B cell (primary cell): ENCODE measurements around the gene TESMIN. TPM values are rescaled to one million over a fixed set of nuclear protein-coding genes. Genes with fewer than 3 reads are reported as not detected.

ENCODE experiments used
- ATAC-seq: fragments of 200-7000 bp; cut with Tn5 transposase; one replicate; pipeline ENCODE4 v1.10.0; 2021; ENCODE audit warnings: low read depth, mild to moderate bottlenecking, moderate number of reproducible peaks, moderate library complexity
- CTCF ChIA-PET: fragments of 350-600 bp; sonication (Branson Sonifier 250); formaldehyde crosslinking; loops from one replicate; lab custom pipeline; 2021; ENCODE audit warnings: antibody characterized with exemption, inconsistent platforms; lab: Charles Lee
- POLR2A ChIA-PET: fragments of 350-600 bp; sonication (Branson Sonifier 250); formaldehyde crosslinking; loops from one replicate; lab custom pipeline; 2021; ENCODE audit warnings: antibody characterized with exemption; lab: Charles Lee
- DNase-seq: peaks from one replicate; pipeline ENCODE4 v3.0.0; 2013
- H2AFZ ChIP-seq: 2 replicates; pipeline ENCODE4 v1.6.1; 2012; ENCODE audit warnings: mild to moderate bottlenecking, low read depth, low read length; ENCODE audit not compliant: insufficient read depth, poor library complexity, severe bottlenecking
- H3K27ac ChIP-seq, 2 donors: 1 replicate in 1 of 2; 2 replicates in 1 of 2; pipeline ENCODE4 v1.5.1; 2012 to 2013; ENCODE audit warnings: low read length in 2 of 2, mild to moderate bottlenecking in 2 of 2, moderate library complexity in 1 of 2
- H3K27me3 ChIP-seq, 4 experiments: fragments of 200-600 bp in 1 of 4; sonication (generic) in 1 of 4; replicated peaks in 1 of 4; 1 replicate in 2 of 4; 2 replicates in 2 of 4; pipeline versions ENCODE4 v1.6.1 to v1.7.0; 2013 to 2016; ENCODE audit warnings: low read length in 3 of 4, mild to moderate bottlenecking in 2 of 4, mixed read lengths in 1 of 4, moderate library complexity in 1 of 4; ENCODE audit not compliant: insufficient read depth in 4 of 4, control insufficient read depth in 3 of 4; ENCODE audit errors: control extremely low read depth in 1 of 4
- H3K36me3 ChIP-seq, 2 experiments: replicated peaks in 1 of 2; 1 replicate in 1 of 2; 2 replicates in 1 of 2; pipeline versions ENCODE4 v1.6.1 to v1.7.1; 2013; ENCODE audit warnings: low read length in 1 of 2; ENCODE audit not compliant: insufficient read depth in 2 of 2, control insufficient read depth in 1 of 2; ENCODE audit errors: control extremely low read depth in 1 of 2, extremely low read depth in 1 of 2
- H3K4me1 ChIP-seq, 2 donors: fragments of 200-600 bp in 1 of 2; sonication (generic) in 1 of 2; 1 replicate in 1 of 2; 2 replicates in 1 of 2; pipeline versions ENCODE4 v1.5.1 to v1.6.1; 2013 to 2017; ENCODE audit warnings: low read length in 2 of 2; ENCODE audit not compliant: control insufficient read depth in 2 of 2, insufficient read depth in 2 of 2
- H3K4me2 ChIP-seq: replicated peaks from 2 replicates; pipeline ENCODE3; 2012; ENCODE audit warnings: mild to moderate bottlenecking, low read depth, low read length; ENCODE audit not compliant: poor library complexity, severe bottlenecking
- H3K4me3 ChIP-seq, 5 experiments: fragments of 200-600 bp in 1 of 5; sonication (generic) in 1 of 5; 1 replicate in 3 of 5; 2 replicates in 2 of 5; pipeline versions ENCODE4 v1.5.1 to v1.7.0; 2011 to 2016; ENCODE audit warnings: low read length in 4 of 5, mild to moderate bottlenecking in 4 of 5, low read depth in 2 of 5, control low read depth in 1 of 5, moderate library complexity in 1 of 5; ENCODE audit not compliant: insufficient read depth in 1 of 5; ENCODE audit errors: control extremely low read depth in 1 of 5, extremely low read depth in 1 of 5
- H3K79me2 ChIP-seq: fragments of 200-600 bp; sonication (generic); one replicate; pipeline ENCODE4 v1.6.0; 2016; ENCODE audit warnings: low read length; ENCODE audit not compliant: control insufficient read depth, insufficient read depth
- H3K9ac ChIP-seq: fragments of 200-600 bp; sonication (generic); 2 replicates; pipeline ENCODE4 v1.6.1; 2017; ENCODE audit warnings: mild to moderate bottlenecking, low read length, moderate library complexity
- H3K9me3 ChIP-seq, 3 donors: one replicate each; pipeline versions ENCODE4 v1.6.1 to v1.7.1; 2013; ENCODE audit warnings: low read length in 2 of 3; ENCODE audit not compliant: control insufficient read depth in 2 of 3, insufficient read depth in 1 of 3; ENCODE audit errors: control extremely low read depth in 1 of 3
- H4K20me1 ChIP-seq: 2 replicates; pipeline ENCODE4 v1.6.0; 2012; ENCODE audit warnings: mild to moderate bottlenecking, low read length; ENCODE audit not compliant: insufficient read depth, control insufficient read depth, poor library complexity, severe bottlenecking
- H3K27ac Mint-ChIP-seq: one replicate; pipeline ENCODE4 v1.8.0; 2021; ENCODE audit warnings: mixed read lengths
- H3K27me3 Mint-ChIP-seq: one replicate; pipeline ENCODE4 v1.8.0; 2021; ENCODE audit warnings: mixed read lengths
- H3K4me1 Mint-ChIP-seq: one replicate; pipeline ENCODE4 v1.8.0; 2021; ENCODE audit warnings: mixed read lengths
- H3K4me3 Mint-ChIP-seq: one replicate; pipeline ENCODE4 v1.8.0; 2021; ENCODE audit warnings: mixed read lengths
- H3K9me3 Mint-ChIP-seq: one replicate; pipeline ENCODE4 v1.8.0; 2022; ENCODE audit warnings: mixed read lengths; ENCODE audit not compliant: insufficient read depth
- EZH2 ChIP-seq: IDR thresholded peaks from 2 replicates; pipeline ENCODE4 v1.6.1; 2012; ENCODE audit warnings: borderline replicate concordance, low read depth, mild to moderate bottlenecking, moderate library complexity, low read length; ENCODE audit not compliant: insufficient read depth, poor library complexity, severe bottlenecking
- WGBS: methylation state at CpG from one replicate; pipeline ENCODE4 v1.1.5; 2013; ENCODE audit warnings: missing lambda C conversion rate; ENCODE audit not compliant: insufficient coverage; 5-methylcytosine and 5-hydroxymethylcytosine counted together
- intact Hi-C: fragments of 100-400 bp; cut with micrococcal nuclease; formaldehyde crosslinking; loops from one replicate; pipeline ENCODE4 v1.10.0; 2022
- polyA plus RNA-seq: library from polyadenylated mRNA; depleted of rRNA; stranded (reverse); fragments of >200 nt; gene quantifications from 2 replicates; pipeline ENCODE4 v1.2.3, GENCODE V29; 2012
- total RNA-seq, 2 donors: library from RNA; stranded (reverse); fragments of 120-200 nt in 1 of 2; gene quantifications; 1 replicate in 1 of 2; 2 replicates in 1 of 2; pipeline versions ENCODE4 v1.2.3 to v1.2.4, GENCODE V29; 2013 to 2022
- TF ChIP-seq, protein P1 (sequence below): fragments of 200-600 bp; IDR thresholded peaks from one replicate; pipeline ENCODE4 v1.8.0; 2022; ENCODE audit warnings: antibody characterized with exemption, mild to moderate bottlenecking

TESMIN gene
- total and polyA plus RNA-seq, 2 donors (not counting 1 experiment from before 2014, with no cell fraction given), result 3.2 to 4.3 TPM

DNA sequence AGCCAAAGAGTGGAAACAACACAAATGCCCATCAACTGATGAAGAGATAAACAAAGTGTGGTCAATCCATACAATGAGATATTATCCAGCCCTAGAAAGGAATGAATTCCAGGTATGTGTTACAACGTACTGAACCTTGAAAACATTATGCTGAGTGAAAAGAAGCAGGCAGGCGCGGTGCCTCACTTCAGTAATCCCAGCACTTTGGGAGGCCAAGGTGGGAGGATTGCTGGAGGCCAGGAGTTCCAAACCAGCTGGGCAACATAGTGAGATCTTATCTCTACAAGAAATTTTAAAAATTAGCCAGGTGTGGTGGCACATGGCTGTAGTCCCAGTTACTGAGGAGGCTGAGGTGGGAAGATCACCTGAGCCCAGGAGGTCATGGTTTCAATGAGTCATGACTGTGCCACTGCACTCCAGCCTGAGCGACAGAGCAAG is 24.6 kb upstream of the TESMIN start:
- Histone ChIP-seq H3K9ac (no peak overlapping the region), H3K4me3 (no peak overlapping the region), H3K36me3 (peaks cover 0 to 42% of the 10 kb centered on the region in 2 experiments), H3K79me2 (no peaks in the 10 kb centered on the region), H3K9me3 (no peaks in the 10 kb centered on the region), H2AFZ (no peak overlapping the region), H3K4me2 (no peak overlapping the region), H3K27ac (no peak overlapping the region), H3K4me1 (no peaks in the 10 kb centered on the region), H4K20me1 (no peaks in the 10 kb centered on the region), H3K27me3 (no peaks in the 10 kb centered on the region)
- intact Hi-C loops, result no loop called here
- no peak for ATAC-seq
- Mint-ChIP-seq H3K9me3 (no peaks in the 10 kb centered on the region), H3K27ac (no peak overlapping the region), H3K27me3 (no peaks in the 10 kb centered on the region), H3K4me3 (no peak overlapping the region), H3K4me1 (no peaks in the 10 kb centered on the region)
- TF ChIP-seq EZH2, result no peak
- TF ChIP-seq, protein P1, sequence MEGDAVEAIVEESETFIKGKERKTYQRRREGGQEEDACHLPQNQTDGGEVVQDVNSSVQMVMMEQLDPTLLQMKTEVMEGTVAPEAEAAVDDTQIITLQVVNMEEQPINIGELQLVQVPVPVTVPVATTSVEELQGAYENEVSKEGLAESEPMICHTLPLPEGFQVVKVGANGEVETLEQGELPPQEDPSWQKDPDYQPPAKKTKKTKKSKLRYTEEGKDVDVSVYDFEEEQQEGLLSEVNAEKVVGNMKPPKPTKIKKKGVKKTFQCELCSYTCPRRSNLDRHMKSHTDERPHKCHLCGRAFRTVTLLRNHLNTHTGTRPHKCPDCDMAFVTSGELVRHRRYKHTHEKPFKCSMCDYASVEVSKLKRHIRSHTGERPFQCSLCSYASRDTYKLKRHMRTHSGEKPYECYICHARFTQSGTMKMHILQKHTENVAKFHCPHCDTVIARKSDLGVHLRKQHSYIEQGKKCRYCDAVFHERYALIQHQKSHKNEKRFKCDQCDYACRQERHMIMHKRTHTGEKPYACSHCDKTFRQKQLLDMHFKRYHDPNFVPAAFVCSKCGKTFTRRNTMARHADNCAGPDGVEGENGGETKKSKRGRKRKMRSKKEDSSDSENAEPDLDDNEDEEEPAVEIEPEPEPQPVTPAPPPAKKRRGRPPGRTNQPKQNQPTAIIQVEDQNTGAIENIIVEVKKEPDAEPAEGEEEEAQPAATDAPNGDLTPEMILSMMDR, result no peak
- no peak for DNase-seq
- 100% methylated on average over 3 of the region's 4 CpGs for WGBS
- ChIA-PET CTCF (no interaction called here), POLR2A (no interaction called here)

DNA sequence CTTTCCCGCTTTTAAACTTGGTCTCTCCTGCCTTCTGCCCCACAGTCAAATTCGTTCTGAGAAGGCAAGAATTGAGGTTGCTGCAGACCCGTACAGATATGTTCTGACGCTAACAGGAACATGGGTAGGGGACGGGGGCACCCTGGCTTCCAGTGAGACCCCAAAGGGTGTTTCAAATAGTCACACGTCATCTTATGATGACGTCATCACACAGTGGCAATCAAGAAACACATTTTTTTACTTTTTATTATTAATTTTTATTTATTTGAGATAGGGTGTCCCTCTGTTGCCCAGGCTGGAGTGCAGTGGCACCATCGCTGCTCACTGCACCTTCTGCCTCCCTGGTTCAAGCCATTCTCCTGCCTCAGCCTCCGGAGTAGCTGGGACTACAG is 22.9 kb upstream of the TESMIN start:
- no peaks in the 10 kb centered on the region for H3K9me3 ChIP-seq
- DNase-seq, result no peak
- no peak overlapping the region for H3K9ac ChIP-seq
- POLR2A ChIA-PET, result no interaction called here
- Mint-ChIP-seq H3K4me1 (no peaks in the 10 kb centered on the region), H3K9me3 (no peaks in the 10 kb centered on the region), H3K27me3 (no peaks in the 10 kb centered on the region), H3K4me3 (no peak overlapping the region), H3K27ac (no peak overlapping the region)
- H3K27ac ChIP-seq, result no peak overlapping the region
- CTCF ChIA-PET, result interaction anchor here (0.7 kb wide), 1 partner anchor 9 kb away, joined by 4 read pairs; no protein-coding TSS in a partner anchor
- WGBS, result 95% methylated on average over 6 of the region's 9 CpGs
- TF ChIP-seq, protein P1, result no peak
- TF ChIP-seq EZH2, result no peak
- no peak overlapping the region for H2AFZ ChIP-seq
- no peaks in the 10 kb centered on the region for H3K27me3 ChIP-seq
- intact Hi-C loops, result no loop called here
- H3K36me3 ChIP-seq, result peaks cover 0 to 45% of the 10 kb centered on the region in 2 experiments
- no peak overlapping the region for H3K4me2 ChIP-seq
- no peaks in the 10 kb centered on the region for H3K4me1 ChIP-seq
- ATAC-seq, result no peak
- H4K20me1 ChIP-seq, result no peaks in the 10 kb centered on the region
- no peak overlapping the region for H3K4me3 ChIP-seq
- H3K79me2 ChIP-seq, result no peaks in the 10 kb centered on the region
